Osteocyte (in vitro differentiated cells): ENCODE results near the gene RBM33. TPM values are rescaled to one million over a fixed set of nuclear protein-coding genes. Genes with fewer than 3 reads are reported as not detected.
"Not testable (repeated sequence)": the region's sequence is repeated elsewhere in the genome, so short reads cannot be mapped to it uniquely, and the experiment has no call there.

ENCODE experiments used
- DNase-seq: peaks from one replicate; pipeline ENCODE4 v3.0.0; 2021; ENCODE audit warnings: mixed read lengths; ENCODE audit not compliant: unreplicated experiment; ENCODE audit errors: extremely low spot score
- H3K27ac Mint-ChIP-seq: one replicate; pipeline ENCODE4 v1.8.0; 2021; ENCODE audit warnings: mild to moderate bottlenecking, mixed read lengths; ENCODE audit not compliant: unreplicated experiment
- H3K27me3 Mint-ChIP-seq: one replicate; pipeline ENCODE4 v1.8.0; 2021; ENCODE audit warnings: mixed read lengths; ENCODE audit not compliant: unreplicated experiment
- H3K36me3 Mint-ChIP-seq: one replicate; pipeline ENCODE4 v1.8.0; 2021; ENCODE audit warnings: mixed read lengths; ENCODE audit not compliant: unreplicated experiment
- H3K4me1 Mint-ChIP-seq: one replicate; pipeline ENCODE4 v1.8.0; 2021; ENCODE audit warnings: mixed read lengths; ENCODE audit not compliant: unreplicated experiment
- H3K4me3 Mint-ChIP-seq: one replicate; pipeline ENCODE4 v1.8.0; 2021; ENCODE audit warnings: mild to moderate bottlenecking, moderate library complexity, mixed read lengths; ENCODE audit not compliant: unreplicated experiment
- H3K9me3 Mint-ChIP-seq: one replicate; pipeline ENCODE4 v1.8.0; 2021; ENCODE audit warnings: mixed read lengths; ENCODE audit not compliant: unreplicated experiment
- total RNA-seq: library from RNA; stranded (reverse); gene quantifications from 2 replicates; pipeline ENCODE4 v1.2.1, GENCODE V29; 2021
- TF ChIP-seq, protein P1 (sequence below): fragments of 200-600 bp; sonication (generic); IDR thresholded peaks from 2 replicates; pipeline ENCODE4 v1.5.0; 2021; ENCODE audit warnings: antibody characterized with exemption, mild to moderate bottlenecking, moderate library complexity

Gene RBM33
- total RNA-seq, 1 donor from 2014 or later = 52.4 TPM

DNA sequence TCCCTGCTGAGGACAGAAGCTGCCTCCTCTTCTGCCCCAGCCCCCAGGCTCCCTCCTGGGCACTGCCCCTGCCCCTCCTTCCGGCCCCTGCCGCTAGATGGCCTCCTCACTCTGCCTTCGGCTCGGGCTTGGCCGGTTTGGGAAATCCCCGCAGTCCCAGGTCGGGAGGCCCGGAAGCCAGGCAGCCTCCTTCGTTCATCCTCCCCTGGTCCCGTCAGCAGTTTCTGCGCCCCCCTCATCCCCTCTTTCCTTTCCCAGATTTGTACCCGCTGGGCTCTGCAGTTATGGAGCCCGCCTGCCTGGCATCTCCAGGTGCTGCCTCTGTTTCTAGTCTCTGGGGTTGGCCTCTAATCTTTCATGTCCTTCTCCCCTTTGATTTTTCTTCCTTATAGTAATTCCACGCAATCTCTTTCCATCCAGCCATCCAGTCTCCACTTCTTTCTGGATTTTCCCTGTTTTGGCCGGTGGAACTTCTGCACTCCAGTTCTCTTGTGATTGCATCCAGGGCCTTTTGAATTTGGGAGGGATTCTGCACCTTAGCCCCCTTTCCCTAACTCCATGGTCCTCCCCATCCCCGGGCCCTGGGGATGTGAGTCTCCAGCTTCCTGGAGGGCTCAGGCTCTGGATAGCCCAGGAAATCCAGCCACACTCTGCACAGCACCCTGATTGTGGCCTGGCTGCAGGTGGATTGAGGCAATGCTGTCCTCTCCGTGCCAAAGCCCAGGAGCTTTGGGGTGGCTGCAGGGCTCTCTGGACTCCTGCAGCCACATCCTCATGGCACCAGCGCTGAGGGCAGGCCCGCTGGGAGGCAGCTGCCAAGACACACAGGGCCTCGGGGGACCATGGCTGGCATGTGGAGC lies 171.1 kb downstream of the RBM33 start:
- DNase-seq = no peak
- Mint-ChIP-seq H3K27me3 (peaks cover 48% of the 10 kb centered on the region), H3K9me3 (no peaks in the 10 kb centered on the region), H3K4me1 (peaks cover 17% of the 10 kb centered on the region), H3K4me3 (no peak overlapping the region), H3K36me3 (no peaks in the 10 kb centered on the region), H3K27ac (no peak overlapping the region)
- TF ChIP-seq, protein P1, sequence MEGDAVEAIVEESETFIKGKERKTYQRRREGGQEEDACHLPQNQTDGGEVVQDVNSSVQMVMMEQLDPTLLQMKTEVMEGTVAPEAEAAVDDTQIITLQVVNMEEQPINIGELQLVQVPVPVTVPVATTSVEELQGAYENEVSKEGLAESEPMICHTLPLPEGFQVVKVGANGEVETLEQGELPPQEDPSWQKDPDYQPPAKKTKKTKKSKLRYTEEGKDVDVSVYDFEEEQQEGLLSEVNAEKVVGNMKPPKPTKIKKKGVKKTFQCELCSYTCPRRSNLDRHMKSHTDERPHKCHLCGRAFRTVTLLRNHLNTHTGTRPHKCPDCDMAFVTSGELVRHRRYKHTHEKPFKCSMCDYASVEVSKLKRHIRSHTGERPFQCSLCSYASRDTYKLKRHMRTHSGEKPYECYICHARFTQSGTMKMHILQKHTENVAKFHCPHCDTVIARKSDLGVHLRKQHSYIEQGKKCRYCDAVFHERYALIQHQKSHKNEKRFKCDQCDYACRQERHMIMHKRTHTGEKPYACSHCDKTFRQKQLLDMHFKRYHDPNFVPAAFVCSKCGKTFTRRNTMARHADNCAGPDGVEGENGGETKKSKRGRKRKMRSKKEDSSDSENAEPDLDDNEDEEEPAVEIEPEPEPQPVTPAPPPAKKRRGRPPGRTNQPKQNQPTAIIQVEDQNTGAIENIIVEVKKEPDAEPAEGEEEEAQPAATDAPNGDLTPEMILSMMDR = peak; percentile 77

DNA sequence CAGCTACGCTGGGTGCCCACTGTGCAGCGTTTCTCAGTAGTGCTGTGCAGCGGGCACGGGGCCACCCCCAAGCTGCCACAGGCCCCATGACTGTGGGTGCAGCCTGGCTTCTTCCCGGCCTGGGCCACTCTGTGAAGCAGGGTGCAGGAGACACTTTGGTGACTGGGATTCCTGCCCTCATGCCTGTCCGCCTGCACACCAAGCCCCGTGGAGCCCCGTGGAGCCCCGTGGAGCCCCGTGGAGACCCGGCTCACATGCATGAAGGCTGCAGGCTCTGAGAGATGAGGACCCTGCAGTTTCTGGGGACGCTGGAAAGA lies 171.7 kb downstream of the RBM33 start:
- H3K27ac Mint-ChIP-seq = no peak overlapping the region
- TF ChIP-seq, protein P1 = no peak

DNA sequence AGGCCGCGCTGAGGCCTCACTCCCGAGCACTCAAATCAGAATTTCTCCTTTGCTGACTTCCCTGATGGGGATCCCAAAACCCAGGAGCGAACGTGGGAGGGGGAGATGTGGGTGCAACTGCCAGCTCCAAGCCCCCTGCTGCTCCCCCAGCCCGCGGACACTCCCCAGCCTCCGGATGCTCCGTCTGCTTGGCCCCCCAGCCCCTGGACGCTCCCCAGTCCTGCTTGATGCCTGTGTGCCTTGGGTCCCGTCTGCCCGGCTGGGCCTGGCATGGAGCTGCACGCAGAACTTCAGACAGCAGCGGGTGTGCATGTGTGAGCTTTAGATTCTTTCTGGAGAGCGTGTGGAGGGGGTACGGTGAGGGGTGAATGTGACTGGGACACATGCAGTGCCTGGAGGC lies 172.5 kb downstream of the RBM33 start:
- H3K36me3 Mint-ChIP-seq = no peaks in the 10 kb centered on the region
- DNase-seq = no peak
- H3K27me3 Mint-ChIP-seq = peaks cover 39% of the 10 kb centered on the region
- no peaks in the 10 kb centered on the region for H3K9me3 Mint-ChIP-seq
- no peak overlapping the region for H3K4me3 Mint-ChIP-seq
- peaks cover 7% of the 10 kb centered on the region for H3K4me1 Mint-ChIP-seq
- no peak overlapping the region for H3K27ac Mint-ChIP-seq
- TF ChIP-seq, protein P1 = no peak

More for the DNA sequence above, 171.7 kb downstream of the RBM33 start:
- Mint-ChIP-seq H3K9me3 (no peaks in the 10 kb centered on the region), H3K4me1 (peaks cover 14% of the 10 kb centered on the region), H3K4me3 (no peak overlapping the region), H3K27me3 (peaks cover 42% of the 10 kb centered on the region), H3K36me3 (no peaks in the 10 kb centered on the region)
- DNase-seq = no peak

DNA sequence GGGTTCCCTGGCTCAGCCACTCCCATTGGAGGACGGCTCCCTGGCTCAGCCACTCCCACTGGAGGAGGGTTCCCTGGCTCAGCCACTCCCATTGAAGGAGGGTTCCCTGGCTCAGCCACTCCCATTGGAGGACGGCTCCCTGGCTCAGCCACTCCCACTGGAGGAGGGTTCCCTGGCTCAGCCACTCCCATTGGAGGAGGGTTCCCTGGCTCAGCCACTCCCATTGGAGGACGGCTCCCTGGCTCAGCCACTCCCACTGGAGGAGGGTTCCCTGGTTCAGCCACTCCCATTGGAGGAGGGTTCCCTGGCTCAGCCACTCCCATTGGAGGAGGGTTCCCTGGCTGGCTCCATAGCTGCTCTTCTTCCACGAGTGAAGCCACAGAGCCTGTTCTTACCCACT lies 173.1 kb downstream of the RBM33 start:
- DNase-seq, H3K36me3 Mint-ChIP-seq, H3K9me3 Mint-ChIP-seq, H3K4me3 Mint-ChIP-seq, H3K27ac Mint-ChIP-seq, H3K4me1 Mint-ChIP-seq: not testable (repeated sequence)
- H3K27me3 Mint-ChIP-seq = peaks cover 39% of the 10 kb centered on the region

DNA sequence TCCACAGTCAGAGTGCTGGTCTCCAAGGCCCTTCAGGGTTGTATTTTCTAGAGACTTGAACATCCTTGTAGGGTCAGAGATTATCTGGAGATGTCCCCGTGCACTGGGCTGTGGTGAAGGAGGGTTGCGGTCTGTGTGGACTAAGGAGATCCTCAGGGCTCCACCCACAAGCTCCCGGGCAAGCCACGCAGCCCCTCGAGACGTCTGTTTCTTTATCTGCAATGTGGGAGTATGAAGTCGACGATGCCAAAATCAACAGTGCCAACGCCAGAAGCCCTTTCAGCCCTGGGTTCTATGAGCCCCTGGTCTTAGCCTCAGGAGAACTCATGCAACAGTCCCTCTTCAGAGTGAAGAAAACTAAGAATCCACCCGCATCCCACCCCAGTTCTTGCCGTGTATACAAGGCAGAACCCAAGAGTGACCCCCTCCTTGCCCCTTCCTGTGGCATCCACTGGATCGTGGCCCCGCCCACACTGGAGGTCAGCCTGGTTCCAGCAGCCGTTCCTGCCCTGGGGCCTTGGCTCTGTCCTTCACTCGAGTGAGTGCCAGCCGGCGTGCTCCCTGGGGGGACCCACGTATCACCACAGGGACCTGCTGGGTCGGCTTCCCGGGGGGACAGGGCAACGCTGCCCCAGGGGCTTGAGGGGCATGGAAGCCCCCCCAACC lies 173.8 kb downstream of the RBM33 start:
- Mint-ChIP-seq H3K36me3 (no peaks in the 10 kb centered on the region), H3K27ac (no peak overlapping the region), H3K4me3 (no peak overlapping the region), H3K27me3 (peaks cover 39% of the 10 kb centered on the region), H3K4me1 (peaks cover 4% of the 10 kb centered on the region), H3K9me3 (no peaks in the 10 kb centered on the region)
- TF ChIP-seq, protein P1 = no peak
- peak; percentile 86 for DNase-seq
